ENCODE measurements around the gene LEP.
"Not testable (repeated sequence)": the region's sequence is repeated elsewhere in the genome, so short reads cannot be mapped to it uniquely, and the experiment has no call there.

Gene LEP

DNA sequence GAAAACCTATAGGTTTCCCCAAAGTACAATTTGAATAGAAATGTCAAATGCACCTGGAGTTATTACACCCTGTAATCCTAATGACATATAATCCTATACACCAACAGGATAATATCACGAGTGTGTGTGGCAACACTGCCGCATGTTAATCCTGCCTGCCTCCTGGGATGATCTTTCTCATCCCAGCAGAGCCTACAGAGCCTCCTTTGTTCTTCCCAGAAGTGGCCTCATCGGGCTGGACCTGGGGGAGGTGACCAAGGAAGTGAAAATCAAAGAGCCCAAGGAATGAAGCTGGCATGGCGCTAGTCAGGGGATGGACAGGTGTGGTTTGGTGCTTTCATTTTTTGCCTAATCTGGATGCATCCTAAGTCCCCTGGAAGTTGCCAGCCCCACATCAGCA lies 29.5 kb upstream of the LEP start:
- DNase-seq, result no peak

- no peak for DNase-seq
Observed at GRCh38 chr7:128214463-128214862, 26.6 kb upstream of the LEP start.

DNA sequence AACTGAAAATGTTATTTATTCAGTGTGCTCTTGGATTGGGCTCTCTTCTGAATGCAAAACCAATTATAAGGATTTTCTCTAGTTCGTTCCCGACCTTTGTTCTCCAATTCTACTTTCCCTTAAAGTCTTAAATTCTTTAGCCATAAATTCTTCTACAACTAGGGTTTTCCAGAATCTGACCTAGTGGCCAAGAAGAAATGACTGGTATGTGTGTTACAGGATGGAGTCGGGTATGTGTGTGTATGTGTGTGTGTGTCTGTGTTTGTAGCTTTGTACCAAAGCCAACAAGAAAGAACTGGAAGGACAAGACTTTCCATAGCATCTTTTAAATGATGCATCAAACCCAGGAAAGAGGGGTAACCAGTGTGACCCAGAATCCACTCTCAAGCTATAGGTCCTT lies 25.8 kb upstream of the LEP start:
- no peak for DNase-seq

DNA sequence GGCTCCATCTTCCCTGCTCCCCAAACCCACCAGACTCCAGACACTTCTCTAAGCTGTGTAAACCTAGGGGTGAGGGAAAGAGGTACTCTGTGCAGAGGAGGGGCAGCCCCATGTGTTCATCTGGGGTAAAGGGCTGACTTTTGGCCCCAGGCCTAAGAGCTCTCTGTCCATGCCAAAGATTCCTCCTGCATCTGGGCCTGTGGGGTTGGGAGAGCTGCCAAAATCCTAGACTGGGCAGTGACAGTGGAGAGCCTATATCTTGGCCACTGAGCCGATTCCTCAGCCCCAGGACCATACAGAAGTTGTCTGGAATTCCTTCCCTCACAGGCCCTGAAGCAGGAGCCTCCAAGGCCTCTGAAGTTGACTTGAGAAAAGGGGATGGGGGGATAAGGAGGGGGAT lies 25.3 kb upstream of the LEP start:
- no peak for DNase-seq

GRCh38 chr7:128217030-128217805 lies 23.9 kb upstream of the LEP start:
- no peak for DNase-seq

GRCh38 chr7:128217967-128218652 lies 23.0 kb upstream of the LEP start:
- DNase-seq, result no peak

- DNase-seq, result no peak
Observed at GRCh38 chr7:128219636-128220035, 21.4 kb upstream of the LEP start.

DNA sequence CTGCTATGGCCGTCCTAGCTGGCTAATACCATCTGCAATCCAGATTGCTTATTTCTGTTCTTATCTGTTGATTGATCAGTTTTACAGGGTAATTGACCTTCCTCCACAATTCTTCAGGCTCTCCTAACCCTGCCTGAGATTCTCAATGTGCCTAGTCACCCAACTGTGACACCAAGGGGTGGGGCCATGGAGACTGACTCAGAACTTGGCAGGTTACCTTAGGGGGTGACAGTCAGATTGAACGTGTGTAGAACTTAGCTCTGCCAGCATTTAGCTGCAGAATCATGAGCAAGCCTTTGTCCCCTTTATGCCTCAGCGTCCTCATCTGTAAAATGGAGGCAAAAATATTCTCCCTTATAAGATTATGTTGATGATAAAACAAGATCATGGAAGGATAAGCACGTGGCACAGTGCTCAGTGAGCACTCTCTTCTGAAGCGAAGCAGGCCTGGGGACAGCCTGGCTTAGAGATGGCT lies 19.1 kb upstream of the LEP start:
- DNase-seq, result no peak

- DNase-seq, result no peak
Observed at GRCh38 chr7:128226132-128226980, 14.7 kb upstream of the LEP start.

DNA sequence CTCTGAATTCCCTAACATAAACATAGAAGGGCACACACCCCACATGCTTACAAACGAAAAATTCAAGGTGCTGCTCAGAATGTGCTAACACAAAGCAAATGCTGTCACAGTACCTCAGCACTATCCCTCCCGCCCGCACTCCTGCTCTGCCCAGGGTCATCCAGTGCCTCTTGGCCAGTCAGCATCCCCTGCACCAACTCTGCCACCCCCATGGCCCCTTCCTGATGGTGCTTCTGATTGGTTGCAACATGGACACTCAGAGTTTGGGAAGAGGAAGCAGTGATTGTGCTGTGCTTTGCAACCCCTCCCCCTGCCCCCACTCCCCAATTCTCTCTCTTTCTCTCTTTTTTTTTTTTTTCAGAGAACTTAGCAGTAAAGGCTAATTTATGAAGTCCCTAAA lies 13.8 kb upstream of the LEP start:
- no peak for DNase-seq

DNA sequence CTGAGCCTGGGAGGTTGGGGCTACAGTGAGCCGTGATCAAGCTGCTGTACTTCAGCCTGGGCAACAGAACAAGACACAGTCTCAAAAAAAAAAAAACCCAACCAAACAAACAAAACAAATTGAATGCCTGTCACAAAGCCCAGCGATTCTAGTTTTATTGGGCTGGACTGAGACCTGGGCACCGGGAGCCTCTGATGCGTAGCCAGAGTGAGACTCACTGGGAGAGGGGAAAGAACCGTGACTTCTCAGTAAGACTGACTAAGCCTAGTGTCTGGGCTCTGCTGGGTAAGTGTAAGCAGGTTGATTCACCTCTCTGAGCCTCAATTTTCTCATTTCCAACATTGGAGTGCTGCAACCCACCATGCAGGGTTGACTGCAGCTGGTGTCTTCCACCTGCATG lies 10.1 kb upstream of the LEP start:
- DNase-seq, result no peak

- no peak for DNase-seq
Observed at GRCh38 chr7:128231677-128232076, 9.4 kb upstream of the LEP start.

- DNase-seq, result no peak
Observed at GRCh38 chr7:128233471-128233870, 7.6 kb upstream of the LEP start.

DNA sequence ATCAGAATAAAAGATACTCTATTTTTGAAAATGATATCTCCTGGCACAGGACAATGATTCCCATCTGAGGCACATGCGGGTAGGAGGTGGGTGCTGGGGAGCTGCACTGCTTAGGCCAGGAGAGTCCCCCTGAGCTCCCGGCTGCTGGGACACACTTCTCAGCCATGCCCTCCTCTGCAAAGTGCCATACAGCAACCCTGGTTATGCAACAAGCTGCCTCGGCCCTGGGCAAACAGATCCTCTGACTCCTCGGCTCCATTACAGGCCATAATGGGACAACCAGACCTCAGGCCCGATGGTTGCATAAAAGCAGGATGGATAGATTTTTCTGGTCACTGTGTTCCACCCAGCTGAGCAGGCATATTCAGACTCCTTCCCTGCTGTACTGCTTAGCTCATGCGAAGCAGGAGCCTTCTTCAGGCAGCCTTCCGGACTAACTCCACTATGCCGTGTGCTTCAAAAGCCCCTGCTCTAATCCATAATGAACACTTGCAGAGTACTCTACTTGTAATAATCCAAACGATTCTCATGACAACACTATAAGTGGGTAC lies 6.5 kb upstream of the LEP start:
- no peak for DNase-seq

- no peak for DNase-seq
Observed at GRCh38 chr7:128235471-128235870, 5.6 kb upstream of the LEP start.

GRCh38 chr7:128236924-128237586 lies 4.0 kb upstream of the LEP start:
- DNase-seq, result no peak

GRCh38 chr7:128239146-128239545 lies 1.9 kb upstream of the LEP start:
- DNase-seq, result not testable (repeated sequence)

DNA sequence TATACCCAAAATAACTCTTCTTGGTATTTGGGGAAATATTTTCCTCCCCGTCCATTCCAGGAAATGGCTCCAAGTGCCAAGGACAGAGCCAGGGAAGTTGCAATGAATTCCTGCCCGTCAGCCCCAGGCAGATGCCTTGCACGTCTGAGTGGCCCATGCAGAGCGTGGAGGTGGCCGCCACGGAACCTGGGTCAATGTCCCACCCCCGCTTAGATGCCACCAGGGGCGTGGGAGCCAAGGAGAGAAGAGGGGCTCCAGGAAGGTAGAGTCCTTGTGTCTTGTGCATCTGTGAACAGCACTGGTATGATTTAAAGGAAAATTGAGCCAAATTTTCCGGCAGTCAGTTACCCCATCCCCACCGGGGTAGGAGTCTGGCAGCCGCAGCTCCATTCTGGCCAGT lies 1.6 kb downstream of the LEP start:
- DNase-seq, result no peak

DNA sequence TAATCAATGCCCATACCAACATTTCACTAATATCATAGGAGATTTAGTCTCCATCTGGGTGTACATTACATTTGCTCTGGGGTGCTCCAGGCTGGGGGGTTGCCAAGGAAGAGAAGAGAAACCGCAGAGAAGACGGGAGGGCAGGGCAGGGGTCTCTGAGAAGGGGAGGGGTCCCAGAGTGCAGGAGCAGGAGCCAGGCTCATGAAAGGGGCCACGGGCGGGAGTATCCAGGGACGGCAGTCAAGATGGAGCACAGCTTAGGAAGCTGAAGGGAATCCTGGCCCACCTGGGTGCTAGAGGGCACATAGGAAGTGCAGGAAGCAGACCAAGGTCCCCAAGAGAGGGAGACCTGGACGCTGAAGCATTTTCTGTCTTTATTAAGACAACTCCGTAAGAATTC lies 2.2 kb downstream of the LEP start:
- no peak for DNase-seq

DNA sequence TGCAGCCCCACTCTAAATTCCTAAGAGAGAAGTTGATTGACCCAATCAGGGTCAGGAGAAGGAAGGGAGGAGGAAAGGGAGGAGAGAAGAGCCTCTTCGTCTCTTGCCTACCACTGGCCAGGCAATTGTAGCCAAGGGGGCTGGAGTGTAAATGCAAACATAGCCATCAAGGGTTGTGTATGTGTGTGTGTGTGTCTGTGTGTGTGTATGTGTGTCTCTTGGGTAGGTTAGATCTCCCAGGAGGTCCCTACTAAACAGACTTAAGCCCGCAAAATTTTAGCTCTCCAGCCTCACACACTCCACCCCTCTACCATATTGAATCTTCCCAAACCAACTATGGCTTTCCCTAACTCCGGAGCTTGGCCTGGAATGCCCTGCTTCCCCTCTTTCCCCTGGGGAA lies 3.8 kb downstream of the LEP start:
- no peak for DNase-seq

DNA sequence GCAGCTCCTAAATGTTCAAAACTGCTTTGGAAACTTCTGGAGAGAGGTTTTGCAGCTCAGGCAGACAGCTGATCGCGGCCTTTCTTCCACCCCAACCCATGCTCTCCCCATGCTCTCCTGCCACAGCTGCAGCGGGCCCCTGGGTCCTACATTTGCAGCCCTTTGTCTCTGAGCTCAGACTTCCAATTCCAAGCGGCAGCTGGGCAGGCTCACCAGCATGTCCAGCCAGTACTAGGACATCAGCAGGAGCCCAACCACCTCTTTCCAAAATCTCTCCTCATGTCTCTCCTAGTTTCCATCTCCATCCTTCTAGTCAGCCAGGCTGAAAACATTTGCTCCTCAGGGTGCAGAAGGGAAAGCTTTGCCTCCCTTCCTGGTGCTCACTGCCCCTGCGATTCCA lies 6.0 kb downstream of the LEP start:
- DNase-seq, result no peak

- no peak for DNase-seq
Observed at GRCh38 chr7:128247640-128248194, 6.6 kb downstream of the LEP start.

Data from NCI-H1417 treated with DMSO at 0.1 percent for 48 hours (cell line).